GM12878 (cell line): ENCODE results near the gene CPSF4L. TPM values are rescaled to one million over a fixed set of nuclear protein-coding genes. Genes with fewer than 3 reads are reported as not detected.
A peak's percentile ranks its signal among the peaks of the same experiment; 100 is the strongest.

Source experiments
- ATAC-seq: fragments of 200-7000 bp; cut with Tn5 transposase; 3 replicates; pipeline ENCODE4 v1.9.1; 2020; ENCODE audit warnings: mild to moderate bottlenecking, moderate library complexity
- BruUV-seq: library from RNA; stranded (reverse); fragments of 400-500 nt; replicated peaks from 2 replicates; lab custom pipeline; 2021; lab: Mats Ljungman, UMichigan
- CTCF ChIA-PET: fragments of 300-600 bp; sonication (Branson Sonifier 250); formaldehyde crosslinking; extraction: SDS; loops from one replicate; lab custom pipeline; 2021; ENCODE audit warnings: inconsistent platforms; lab: Yijun Ruan, JAX
- POLR2A ChIA-PET: fragments of 350-600 bp; formaldehyde crosslinking; extraction: SDS; loops from one replicate; lab custom pipeline; 2021; ENCODE audit warnings: inconsistent platforms; lab: Charles Lee
- RAD21 ChIA-PET: fragments of 300-600 bp; sonication (Branson Sonifier 250); formaldehyde crosslinking; loops from one replicate; lab custom pipeline; 2023; ENCODE audit warnings: antibody characterized with exemption; ENCODE audit not compliant: unreplicated experiment; lab: Charles Lee
- SMC1A ChIA-PET: fragments of 300-600 bp; sonication (Branson Sonifier 250); formaldehyde crosslinking; loops from one replicate; lab custom pipeline; 2023; ENCODE audit not compliant: unreplicated experiment, uncharacterized antibody; lab: Charles Lee
- DNase-seq: peaks from one replicate; pipeline ENCODE4 v3.0.0-alpha.2; 2011; ENCODE audit warnings: low read depth, low spot score
- FAIRE-seq: peaks from 3 replicates; lab custom pipeline; 2011; peaks lifted over from hg19 to GRCh38; lab: Jason Lieb, UNC
- H2AFZ ChIP-seq: 2 replicates; pipeline ENCODE4 v1.6.0; 2011; ENCODE audit warnings: low read depth, low read length, control low read depth; ENCODE audit not compliant: control insufficient read depth
- H3K27ac ChIP-seq: 2 replicates; pipeline ENCODE4 v1.5.1; 2011; ENCODE audit warnings: control low read depth; ENCODE audit not compliant: control insufficient read depth, insufficient read depth
- H3K27me3 ChIP-seq, 2 experiments: replicated peaks in 1 of 2; 2 replicates each; pipeline versions ENCODE4 v1.6.0 to v1.6.1; 2011; ENCODE audit warnings: low read length in 1 of 2; ENCODE audit not compliant: control insufficient read depth in 2 of 2, insufficient read depth in 2 of 2
- H3K36me3 ChIP-seq, 2 experiments: 2 replicates each; pipeline ENCODE4 v1.5.1; 2011; ENCODE audit warnings: low read length in 1 of 2; ENCODE audit not compliant: control insufficient read depth in 2 of 2, insufficient read depth in 2 of 2
- H3K4me1 ChIP-seq: 2 replicates; pipeline ENCODE4 v1.6.1; 2011; ENCODE audit warnings: mild to moderate bottlenecking, low read length, moderate library complexity, mixed read lengths; ENCODE audit not compliant: control insufficient read depth, insufficient read depth
- H3K4me2 ChIP-seq: 2 replicates; pipeline ENCODE4 v1.6.0; 2011; ENCODE audit warnings: control low read depth; ENCODE audit not compliant: control insufficient read depth, insufficient read depth
- H3K4me3 ChIP-seq: fragments of 200-600 bp; sonication (generic); 2 replicates; pipeline ENCODE4 v1.5.1; 2016
- H3K79me2 ChIP-seq: 2 replicates; pipeline ENCODE4 v1.6.0; 2011; ENCODE audit warnings: low read length; ENCODE audit not compliant: control insufficient read depth, insufficient read depth
- H3K9ac ChIP-seq: 2 replicates; pipeline ENCODE4 v1.8.0; 2011; ENCODE audit warnings: low read length, control low read depth, mixed read lengths; ENCODE audit not compliant: control insufficient read depth, insufficient read depth
- H3K9me3 ChIP-seq: replicated peaks from 3 replicates; pipeline ENCODE4 v1.5.1; 2011; ENCODE audit warnings: mild to moderate bottlenecking, low read length; ENCODE audit not compliant: control insufficient read depth, insufficient read depth
- H4K20me1 ChIP-seq: 2 replicates; pipeline ENCODE4 v1.6.0; 2011; ENCODE audit not compliant: control insufficient read depth, insufficient read depth
- CREM ChIP-seq: IDR thresholded peaks from 2 replicates; pipeline ENCODE4 v1.6.1; 2014; ENCODE audit warnings: antibody characterized with exemption, low read depth
- HDAC2 ChIP-seq: fragments of 200-600 bp; sonication (generic); IDR thresholded peaks from 2 replicates; pipeline ENCODE4 v1.6.1; 2017
- PAX8 ChIP-seq: fragments of 450-650 bp; IDR thresholded peaks from 2 replicates; pipeline ENCODE4 v1.6.1; 2017; ENCODE audit warnings: mild to moderate bottlenecking, moderate library complexity
- PKNOX1 ChIP-seq: fragments of 450-650 bp; IDR thresholded peaks from 2 replicates; pipeline ENCODE4 v1.6.1; 2016; ENCODE audit warnings: mild to moderate bottlenecking
- TCF12 ChIP-seq: IDR thresholded peaks from 2 replicates; pipeline ENCODE4 v1.6.1; 2011; ENCODE audit warnings: low read depth, mild to moderate bottlenecking, low read length
- YY1 ChIP-seq: IDR thresholded peaks from 2 replicates; pipeline ENCODE4 v1.6.1; 2011; ENCODE audit warnings: low read depth, mild to moderate bottlenecking, low read length
- WGBS: methylation state at CpG from one replicate; pipeline ENCODE4 v1.1.6; 2016; ENCODE audit warnings: low lambda C conversion rate; ENCODE audit not compliant: insufficient replicate concordance, insufficient coverage; ENCODE audit errors: missing lambda C conversion rate; 5-methylcytosine and 5-hydroxymethylcytosine counted together
- in situ Hi-C: fragments of 300-500 bp; cut with MboI; formaldehyde crosslinking; loops from 9 replicates; pipeline ENCODE4 v1.14.3; 2018; ENCODE audit warnings: mixed read lengths
- intact Hi-C: fragments of 100-400 bp; cut with micrococcal nuclease; formaldehyde crosslinking; loops from one replicate; pipeline ENCODE4 v1.14.2; 2022; ENCODE audit not compliant: unreplicated experiment
- polyA plus RNA-seq, 11 experiments: library from polyadenylated mRNA; depleted of rRNA in 4 of 11; unstranded in 6 of 11; stranded (reverse) in 5 of 11; fragments of >200 nt; fragmentation: Nextera tagmentation in 4 of 11; fragmentation: Illumina TruSeq in 1 of 11; extraction: Ambion mirVana in 4 of 11; extraction: Trizol in 1 of 11; gene quantifications; 1 replicate in 1 of 11; 2 replicates in 10 of 11; pipeline versions ENCODE4 v1.2.1 to v1.2.3, GENCODE V29; 2011 to 2016; ENCODE audit warnings: inconsistent platforms in 2 of 11, missing spikeins in 2 of 11, low read depth in 1 of 11
- total RNA-seq, 4 experiments: library from RNA; depleted of rRNA in 3 of 4; stranded (reverse); fragments of >200 nt in 3 of 4; fragmentation: Illumina TruSeq in 1 of 4; extraction: Trizol in 1 of 4; gene quantifications; 2 replicates each; pipeline versions ENCODE4 v1.2.1 to v1.2.3, GENCODE V29; 2013 to 2021

Gene CPSF4L
- total and polyA plus RNA-seq, 10 of the 15 experiments (the other 5 are each of a cell fraction or from before 2014, with no cell fraction given): not detected

GRCh38 chr17:73292031-73292531 lies 30.4 kb upstream of the CPSF4L start:
- ATAC-seq (peak; percentile 6), FAIRE-seq (no peak), DNase-seq (no peak)
- ChIA-PET POLR2A (interaction anchor here (1.0 to 3.9 kb wide), 7 partner anchors 8 to 71 kb away, joined by 3 to 28 read pairs (median 7); no protein-coding TSS in a partner anchor), CTCF (interaction anchor here (1.1 to 3.8 kb wide), 6 partner anchors 10 to 88 kb away, joined by 3 to 28 read pairs (median 6); partner anchors contain the start of gene CDC42EP4), SMC1A (interaction anchor here (0.6 to 2.9 kb wide), 9 partner anchors 10 to 101 kb away, joined by 3 to 21 read pairs (median 6); no protein-coding TSS in a partner anchor), RAD21 (interaction anchor here (0.8 to 1.9 kb wide), 11 partner anchors 8 to 55 kb away, joined by 3 to 16 read pairs (median 5); partner anchors contain the start of gene CDC42EP4)
- H2AFZ ChIP-seq: no peak overlapping the region
- no TSS peak for BruUV-seq
- intact Hi-C loops (no loop called here), in situ Hi-C loops (no loop called here)
- WGBS: 69% methylated on average over 12 of the region's 12 CpGs
- no peaks in the 10 kb centered on the region for H3K27me3 ChIP-seq
- H3K4me2 ChIP-seq: peak overlapping the region; percentile 88; the same call in 1 of the 2 replicates
- H3K79me2 ChIP-seq: peaks cover 10% of the 10 kb centered on the region
- peak overlapping the region; percentile 87 for H3K27ac ChIP-seq
- H3K9me3 ChIP-seq: no peaks in the 10 kb centered on the region
- no peaks in the 10 kb centered on the region; a peak in 1 of 4 replicates for H3K36me3 ChIP-seq
- peaks cover 27% of the 10 kb centered on the region for H3K4me1 ChIP-seq
- no peaks in the 10 kb centered on the region for H4K20me1 ChIP-seq
- peak overlapping the region; percentile 73; the same call in 1 of the 2 replicates for H3K9ac ChIP-seq
- H3K4me3 ChIP-seq: no peak overlapping the region
- no peak for TF ChIP-seq PKNOX1
- TF ChIP-seq TCF12: no peak
- no peak for TF ChIP-seq HDAC2
- no peak for TF ChIP-seq PAX8
- TF ChIP-seq YY1: no peak
- TF ChIP-seq CREM: no peak
